GM21528 (cell line): ENCODE results near the gene WDR7.
A peak's percentile ranks its signal among the peaks of the same experiment; 100 is the strongest.

Experiments
- ATAC-seq: cut with Tn5 transposase; IDR thresholded peaks from one replicate; pipeline ENCODE4 v1.9.1; 2021; ENCODE audit warnings: mild to moderate bottlenecking, moderate library complexity; ENCODE audit not compliant: unreplicated experiment, low FRiP score

WDR7 gene

DNA sequence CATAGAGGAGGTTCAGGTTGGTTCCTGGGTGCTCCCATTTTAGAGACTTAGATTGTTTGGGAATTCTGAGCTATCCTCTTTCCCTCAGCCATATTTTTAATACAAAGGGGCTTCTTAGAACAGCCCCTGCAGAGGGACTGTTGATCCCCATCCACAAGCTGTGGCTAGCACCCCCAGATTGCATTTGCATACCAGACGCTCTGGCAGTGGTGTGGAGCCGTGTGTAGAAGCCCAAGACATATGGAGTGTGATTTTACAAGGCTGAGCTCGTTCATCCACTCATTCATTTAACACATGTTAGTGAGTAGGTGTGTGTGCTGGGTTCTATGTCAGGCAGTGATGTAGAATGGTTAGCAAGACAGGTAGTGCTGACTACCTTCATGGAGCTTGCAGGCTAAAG, 329.0 kb downstream of the WDR7 start:
- no peak for ATAC-seq

DNA sequence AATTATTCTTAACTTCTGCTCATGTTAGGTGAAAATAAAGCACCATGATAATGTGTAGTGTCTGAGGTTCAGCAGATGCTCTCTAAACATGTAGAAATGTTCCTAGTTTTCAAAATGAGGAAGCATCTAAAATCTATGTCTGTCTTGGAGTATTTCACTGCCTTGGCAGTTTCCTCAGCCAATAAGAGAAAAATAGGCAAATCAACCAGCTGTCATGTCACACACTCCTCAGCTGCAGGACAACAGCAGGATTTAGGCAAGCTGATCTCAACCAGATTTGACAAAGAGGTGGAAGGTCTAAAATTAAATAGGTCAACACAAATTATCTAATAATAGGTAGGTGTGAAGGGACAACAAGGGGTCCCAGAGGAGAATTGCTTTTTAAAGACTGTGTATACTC, 331.6 kb downstream of the WDR7 start:
- ATAC-seq, result no peak

DNA sequence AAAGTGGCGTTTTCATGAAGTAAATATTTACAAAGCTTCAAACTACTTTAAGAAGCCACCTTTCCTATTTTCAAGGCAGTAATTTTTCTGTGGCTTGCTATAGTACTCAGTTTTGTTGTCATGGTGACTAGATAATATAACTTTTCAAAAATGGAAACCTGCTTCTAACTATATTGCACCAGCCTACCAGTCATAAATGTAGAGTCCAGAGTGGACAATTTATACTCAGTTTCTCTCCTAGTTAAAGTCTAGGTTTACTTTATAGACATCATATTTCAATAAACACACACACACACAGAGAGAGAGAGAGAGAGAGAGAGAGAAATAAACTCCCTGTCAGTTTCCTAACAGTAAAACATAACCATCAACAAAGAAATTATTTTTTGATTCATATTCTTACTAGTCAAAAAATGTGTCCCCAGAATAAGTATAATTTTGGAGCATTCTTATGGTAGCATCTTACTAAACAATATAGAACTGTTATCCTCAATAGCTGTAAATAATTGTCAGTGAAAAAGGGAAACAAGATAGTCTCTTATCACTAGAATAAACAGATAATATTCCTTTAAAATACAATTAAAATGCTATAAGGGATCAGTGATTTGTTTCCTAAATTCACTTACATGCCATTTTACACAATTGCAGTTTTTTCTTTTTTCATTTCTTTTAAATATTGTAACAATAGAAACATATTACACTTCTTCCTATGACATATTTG, 332.3 kb downstream of the WDR7 start:
- ATAC-seq, result no peak

DNA sequence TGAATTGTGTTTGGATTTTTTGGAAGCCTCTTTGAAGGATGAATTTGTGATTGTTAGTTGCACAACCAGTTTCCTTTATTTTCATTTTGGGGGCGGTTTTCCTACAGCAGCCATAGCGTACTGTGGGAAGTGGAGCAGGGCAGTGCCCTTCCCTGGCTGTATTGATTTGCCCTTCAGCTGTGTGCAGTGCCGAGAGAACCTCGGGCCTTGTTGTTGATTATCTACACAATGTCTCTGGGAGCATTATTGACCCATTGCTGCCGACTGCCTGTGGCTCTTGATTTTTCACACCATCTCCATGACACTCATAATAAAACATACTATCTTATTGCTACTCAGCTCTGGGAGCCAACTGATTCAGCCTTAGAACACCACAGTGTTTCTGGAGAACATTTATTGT, 333.6 kb downstream of the WDR7 start:
- no peak for ATAC-seq

DNA sequence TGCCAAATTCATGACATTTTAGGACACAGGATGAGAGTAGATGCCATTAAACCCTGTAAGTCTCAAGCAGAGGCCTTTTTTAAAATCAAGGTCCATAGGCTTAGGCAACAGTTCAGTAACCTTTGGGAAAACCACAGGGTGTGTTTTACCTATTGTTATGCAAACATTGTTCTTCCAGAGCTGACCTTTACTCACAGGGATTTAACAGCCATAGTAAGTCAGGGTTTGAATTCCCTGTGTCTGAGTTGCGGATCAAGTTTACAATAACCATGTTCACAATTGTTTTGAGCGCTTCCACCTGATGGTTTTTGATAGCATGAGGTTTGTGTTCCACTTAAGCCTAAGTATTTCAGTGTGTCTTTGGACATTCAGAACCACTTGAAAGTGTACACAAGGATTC, 335.7 kb downstream of the WDR7 start:
- no peak for ATAC-seq

DNA sequence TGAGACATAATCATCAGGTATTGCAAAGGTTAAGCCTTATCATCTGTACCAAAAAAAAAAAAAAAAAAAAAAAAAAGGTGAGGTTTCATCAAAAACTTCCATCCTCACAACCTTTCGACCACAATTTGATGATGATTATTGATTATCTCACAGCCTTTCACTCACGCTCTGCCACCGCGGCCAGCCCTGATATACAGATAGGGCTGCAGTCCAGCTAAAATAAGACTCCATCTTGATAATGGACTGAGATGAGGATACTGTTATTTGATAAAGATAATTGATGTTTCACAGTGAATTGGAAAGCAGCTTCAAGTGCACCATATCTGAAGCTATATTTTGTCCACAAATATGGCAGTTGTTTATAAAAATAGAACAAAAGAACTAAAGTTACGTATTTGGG, 336.1 kb downstream of the WDR7 start:
- ATAC-seq, result no peak

DNA sequence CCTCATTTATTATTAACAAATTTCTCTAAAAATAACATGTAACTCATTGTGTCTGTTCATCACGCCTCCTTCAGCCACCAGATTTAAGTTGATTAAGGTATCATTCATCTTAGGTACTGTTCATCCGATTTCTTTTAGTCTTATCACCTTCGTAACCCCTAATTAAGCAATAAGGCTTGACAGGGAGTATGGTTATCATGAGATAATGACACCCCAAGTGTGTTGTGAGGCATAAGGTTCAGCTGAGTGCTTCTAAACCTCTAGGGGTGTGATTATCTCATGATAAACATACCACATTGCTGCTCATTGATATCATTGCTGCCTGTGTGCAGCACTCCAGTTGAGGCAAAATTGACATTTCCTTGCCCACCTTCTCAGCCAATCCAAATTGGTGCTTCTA, 336.9 kb downstream of the WDR7 start:
- ATAC-seq, result no peak

DNA sequence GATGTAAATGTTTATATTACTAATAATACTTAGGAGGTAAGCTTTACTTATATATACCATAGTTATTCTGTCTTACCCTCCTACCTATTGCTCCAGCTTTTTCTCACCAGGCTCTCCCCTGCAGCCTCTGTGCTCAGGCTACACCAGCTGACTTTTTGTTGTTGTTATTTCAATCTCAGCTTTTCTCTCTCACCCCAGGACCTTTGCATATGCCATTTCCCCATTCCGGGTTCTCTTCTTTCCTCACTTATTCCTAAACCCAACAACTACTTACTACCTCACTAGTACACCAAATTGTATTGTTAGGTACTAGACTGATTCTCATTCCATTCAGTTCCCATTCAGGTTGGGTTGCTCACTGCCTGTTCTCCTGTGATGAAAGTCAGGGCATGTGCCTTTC, 339.5 kb downstream of the WDR7 start:
- ATAC-seq, result no peak

DNA sequence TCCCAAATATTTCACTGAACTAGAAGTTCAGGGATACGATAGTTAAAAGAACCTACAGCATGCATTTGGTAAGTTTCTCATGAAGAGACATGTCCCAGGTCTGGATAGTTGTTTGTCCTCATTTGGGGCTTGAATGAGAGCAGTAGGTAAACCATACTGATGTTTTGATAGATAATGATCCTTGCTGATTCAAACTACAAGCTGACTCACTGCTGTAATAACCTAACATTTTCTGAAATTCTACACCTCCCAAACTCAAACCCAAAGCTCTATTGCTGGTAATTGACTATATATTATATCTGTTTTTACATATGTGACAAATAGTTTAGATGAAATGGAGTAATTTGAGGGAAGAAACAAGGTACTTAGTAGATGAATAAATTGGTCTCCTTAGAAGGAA, 341.6 kb downstream of the WDR7 start:
- ATAC-seq, result no peak

DNA sequence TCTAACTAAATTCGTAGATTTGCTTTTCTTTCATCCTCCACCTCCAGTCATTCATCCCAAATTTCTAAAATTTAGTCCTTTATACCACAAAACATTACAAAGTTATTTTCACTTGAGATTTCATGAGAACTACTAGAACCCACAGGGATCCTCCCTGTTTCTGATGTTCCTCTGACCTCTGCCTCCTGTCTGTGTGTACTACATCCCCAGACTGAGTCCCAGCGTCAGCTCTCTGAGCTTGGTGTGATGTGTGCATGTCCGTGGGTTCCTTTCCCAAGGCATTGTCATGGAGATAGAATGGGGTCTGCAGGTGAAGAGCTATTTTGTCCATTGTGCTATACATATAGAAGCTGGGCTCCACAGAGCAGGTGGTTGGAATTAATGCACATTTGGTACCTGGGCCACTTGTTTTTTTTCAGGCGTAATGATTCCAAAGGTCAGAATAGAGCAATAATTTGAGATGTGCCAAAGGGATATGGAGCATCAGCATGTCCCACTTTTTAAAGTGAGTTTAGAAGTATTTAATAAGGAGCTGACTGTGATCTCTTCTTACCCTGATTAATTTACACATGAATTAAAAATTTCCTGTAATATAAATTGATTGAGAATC, 344.5 kb downstream of the WDR7 start:
- no peak for ATAC-seq

DNA sequence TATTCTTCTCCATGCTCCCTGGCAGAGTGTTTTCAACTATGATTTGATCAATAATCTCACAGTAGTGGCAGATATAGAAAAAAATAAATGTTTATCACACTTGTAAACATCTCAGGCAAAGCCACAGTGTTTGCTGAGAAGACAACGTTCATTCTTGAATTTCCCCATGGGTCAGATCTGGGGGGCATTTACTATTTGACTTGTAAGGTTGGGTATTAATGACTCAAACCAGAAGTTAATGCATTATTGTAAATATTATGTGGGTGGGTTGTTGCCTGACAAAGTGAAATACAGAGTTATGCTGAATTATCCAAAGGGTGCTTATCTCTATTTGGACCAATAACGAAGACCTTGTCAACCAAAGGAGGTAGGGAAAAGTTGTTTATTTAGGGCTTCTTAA, 346.0 kb downstream of the WDR7 start:
- no peak for ATAC-seq

DNA sequence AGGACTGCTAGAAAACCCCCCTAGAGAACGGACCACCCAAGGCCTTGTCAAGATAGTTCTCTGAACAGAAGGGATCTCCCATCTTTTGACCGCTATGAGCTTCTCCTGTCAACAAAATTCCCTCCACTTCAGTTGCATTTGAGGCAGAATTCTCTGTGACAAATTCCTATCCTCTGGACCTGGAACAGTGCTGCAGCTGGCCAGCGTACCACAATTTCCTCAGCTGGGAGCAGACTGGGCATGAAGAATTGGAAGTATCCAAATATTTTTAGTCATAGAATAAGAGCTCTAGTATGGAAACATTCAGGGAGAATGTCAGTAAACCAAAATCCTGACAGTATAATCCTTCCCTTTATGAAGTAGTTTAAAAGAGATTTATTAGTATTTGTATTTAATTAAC, 348.7 kb downstream of the WDR7 start:
- ATAC-seq, result no peak

DNA sequence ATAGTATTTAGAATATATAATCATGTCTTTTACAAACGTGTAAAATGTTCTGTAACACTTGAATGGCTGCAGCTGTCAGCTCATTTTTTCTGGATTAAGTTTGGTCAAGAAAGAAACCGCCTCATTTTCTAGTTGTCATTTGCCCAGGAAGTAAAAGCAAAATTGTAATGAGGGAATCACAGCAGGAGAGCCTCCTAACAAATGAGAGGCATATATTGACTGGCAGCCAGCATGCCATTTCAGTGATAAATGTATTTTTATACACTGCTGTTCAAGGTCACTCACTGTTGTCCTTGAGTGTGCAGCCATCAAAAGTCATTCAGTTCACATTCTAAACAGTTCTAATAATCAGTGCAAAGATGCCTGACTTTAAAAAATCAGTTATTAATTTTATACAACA, 351.5 kb downstream of the WDR7 start:
- no peak for ATAC-seq

DNA sequence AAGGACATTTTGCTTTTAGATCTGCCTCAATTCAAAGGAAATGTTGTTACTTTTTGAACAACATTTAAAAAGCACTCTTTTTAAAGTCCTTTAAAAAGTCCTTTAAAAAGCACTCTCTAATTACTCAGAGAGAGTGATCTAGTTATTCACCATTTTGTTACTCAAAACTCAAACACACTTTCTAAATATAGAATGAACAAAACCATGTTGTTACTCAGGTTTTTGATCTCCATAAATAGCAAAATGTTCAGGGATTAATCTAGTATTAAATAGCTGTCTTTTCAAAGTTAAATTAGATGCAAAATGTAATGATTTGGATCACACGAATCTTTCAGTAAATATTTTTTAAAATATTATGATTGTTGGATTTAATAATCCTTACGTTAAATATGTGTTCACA, 352.2 kb downstream of the WDR7 start:
- no peak for ATAC-seq

DNA sequence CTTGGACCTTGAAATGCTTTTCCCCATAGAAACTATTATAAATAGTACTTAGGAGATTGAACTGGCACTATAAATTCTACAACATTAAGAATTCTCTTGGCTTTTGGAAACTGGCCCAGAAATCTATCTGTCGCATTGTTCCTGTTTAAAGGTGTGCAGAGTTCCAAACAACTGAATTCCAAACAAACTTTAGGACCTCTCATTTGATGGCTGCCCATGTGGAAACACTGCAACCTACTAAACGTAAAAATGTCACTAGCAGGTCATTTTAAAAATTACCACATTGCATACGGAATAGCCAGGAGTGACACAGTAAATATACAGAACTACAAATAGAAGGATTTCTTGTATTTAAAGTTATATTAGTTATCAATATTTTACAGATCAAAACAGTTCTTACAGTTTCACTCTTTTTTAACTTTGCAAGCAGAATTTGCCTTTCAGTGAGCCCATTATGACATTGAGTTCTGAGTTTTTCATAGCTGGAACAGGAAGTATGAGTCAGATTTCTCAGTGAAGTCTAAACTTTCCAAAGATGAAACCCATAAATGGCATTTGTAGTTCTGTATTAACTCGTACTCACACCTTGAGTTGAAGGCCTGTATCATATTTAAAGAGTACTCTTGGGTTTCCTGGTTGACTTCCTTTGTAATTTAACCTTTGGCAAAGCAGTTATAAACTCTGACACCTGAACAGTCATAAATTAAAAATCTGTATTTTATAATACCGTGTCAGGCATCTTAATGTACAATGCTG, 353.4 kb downstream of the WDR7 start:
- ATAC-seq, result peak; percentile 94

DNA sequence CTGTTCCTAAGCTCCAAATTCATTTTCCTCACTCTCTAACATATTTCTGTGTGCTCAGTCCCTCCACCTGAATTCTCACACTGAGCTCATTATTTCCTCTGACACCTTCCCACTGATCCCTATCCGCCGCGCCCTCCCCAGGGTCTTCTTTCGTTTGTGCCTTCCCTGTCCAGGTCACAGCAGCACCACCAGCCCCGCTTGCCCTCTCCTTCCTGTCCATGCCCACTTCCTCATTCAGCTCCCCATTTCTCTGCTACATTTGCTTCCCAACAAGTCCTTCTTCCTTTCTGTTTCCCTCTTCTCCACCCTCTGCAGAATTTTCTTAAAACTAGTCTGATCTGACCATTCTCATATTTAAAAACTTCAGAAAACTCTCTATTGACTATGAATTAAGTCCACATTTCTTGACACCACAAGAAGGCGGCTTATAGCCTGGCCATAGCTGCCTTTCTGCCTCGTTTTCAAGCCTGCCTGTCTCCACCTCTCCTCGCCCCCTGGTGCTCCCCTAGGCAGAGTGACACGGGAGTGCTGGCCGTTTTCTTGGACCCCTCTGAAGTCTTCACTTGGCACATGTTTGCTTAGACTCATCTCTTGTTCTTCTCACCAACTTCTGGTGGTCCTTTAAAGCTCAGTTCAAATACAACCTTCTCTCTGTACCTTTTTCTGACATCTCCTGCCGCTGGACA, 357.0 kb downstream of the WDR7 start:
- ATAC-seq, result no peak

DNA sequence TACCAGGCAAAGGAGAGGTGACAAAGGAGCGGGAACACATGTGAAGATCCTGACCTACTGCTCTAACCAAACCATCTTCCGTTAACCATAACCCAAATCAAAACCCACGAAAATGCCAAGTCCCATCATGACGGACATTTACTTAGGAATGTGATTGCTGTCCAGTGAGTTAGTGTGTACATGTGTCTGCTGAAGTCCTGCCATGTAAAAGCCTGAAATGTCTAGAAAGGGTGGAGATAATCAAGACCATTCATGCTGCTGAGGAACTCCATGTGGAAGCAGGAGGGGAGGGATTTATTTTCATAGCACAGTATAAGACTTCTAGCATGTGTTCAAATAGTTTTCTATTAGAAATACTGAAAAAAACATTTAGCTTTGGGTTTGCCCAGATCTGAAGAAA, 358.7 kb downstream of the WDR7 start:
- no peak for ATAC-seq

DNA sequence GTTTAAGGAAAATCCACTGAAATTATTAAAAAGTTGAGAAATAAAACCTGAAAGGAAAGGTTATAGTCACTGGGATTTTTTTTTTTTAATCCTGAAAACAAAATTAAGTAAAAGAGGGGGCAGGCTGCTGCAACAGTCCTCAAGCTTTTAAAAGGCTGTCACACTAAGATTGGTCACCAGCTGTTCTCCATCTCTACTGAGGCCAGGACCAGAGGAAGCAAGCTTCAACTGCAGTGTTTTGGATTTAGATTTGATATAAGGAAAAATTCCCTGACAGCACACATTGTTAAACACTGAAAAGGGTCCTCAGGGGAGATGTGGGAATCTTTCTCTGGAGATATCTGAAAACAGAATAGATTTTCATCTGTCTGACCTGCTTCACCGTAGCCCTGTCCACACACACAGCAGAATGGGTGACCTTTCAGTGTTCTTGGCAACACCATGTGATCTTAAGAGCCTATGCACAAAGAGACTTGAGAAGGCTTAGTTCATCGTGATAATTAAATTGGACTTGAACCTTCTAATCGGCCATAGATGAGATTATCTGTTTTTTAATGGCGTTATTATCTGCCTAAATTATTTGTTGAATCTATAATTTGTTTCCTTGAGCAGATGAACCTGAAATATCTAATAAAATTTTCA, 363.7 kb downstream of the WDR7 start:
- no peak for ATAC-seq

DNA sequence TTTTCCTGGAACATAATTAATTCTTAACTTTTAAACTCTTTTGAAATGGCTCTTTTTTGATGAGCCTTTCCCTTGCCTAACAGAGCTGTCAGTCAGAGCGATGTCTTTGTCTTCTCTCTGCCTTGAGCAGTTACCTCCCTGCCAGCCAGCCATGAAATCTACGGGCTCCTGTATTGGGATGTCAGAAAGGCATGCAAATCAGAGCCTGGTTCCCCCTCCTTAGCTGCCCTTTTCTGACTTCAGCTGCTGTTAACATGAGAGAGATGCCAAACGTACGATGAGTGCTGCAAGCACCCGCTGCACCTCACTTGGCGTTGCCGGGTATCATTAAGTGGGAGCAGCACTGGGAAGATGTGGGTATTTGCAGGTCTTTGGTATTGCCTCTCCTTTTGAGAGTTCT, 364.3 kb downstream of the WDR7 start:
- ATAC-seq, result no peak

DNA sequence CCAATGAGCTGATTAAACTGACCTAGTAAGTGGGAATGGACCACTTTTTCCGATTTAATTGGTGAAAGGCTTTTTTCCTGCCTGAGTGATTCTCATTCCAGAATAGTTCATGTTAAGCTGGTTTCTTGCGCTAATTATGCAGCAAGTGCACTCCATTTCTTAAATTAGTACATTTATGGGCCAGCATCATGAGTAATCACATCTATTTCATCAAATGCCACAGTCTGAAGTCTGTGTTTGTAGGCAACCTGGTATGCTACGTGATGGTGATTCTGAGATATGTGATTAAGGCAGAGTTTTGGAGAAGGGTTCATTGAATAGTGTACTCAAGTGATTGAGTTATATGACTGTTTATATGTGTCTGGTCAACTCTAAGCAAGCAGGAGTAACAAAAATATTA, 367.7 kb downstream of the WDR7 start:
- ATAC-seq, result no peak

DNA sequence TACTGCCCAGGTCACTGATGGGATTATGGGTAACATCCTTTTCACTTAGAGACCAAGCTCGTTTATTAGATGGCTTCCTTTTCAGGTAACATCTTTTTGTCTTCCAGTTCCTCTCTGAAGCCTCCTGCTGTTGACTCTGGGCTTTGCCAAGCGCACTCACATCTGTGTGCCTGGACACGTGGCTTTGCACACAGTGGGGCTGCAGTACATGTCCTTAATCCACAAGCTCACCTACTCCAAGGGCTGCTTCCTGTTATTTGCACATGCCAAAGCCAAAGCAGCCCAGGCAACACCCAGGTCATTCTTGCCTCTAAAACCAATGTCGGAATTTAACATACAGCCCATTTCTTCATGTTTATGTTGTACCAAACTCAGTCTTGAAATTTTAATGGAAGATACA, 371.6 kb downstream of the WDR7 start:
- ATAC-seq, result no peak
